GM12873 (cell line): Measurements from ENCODE around the gene TES.

Experiments used
- TF ChIP-seq, protein P1 (sequence below): IDR thresholded peaks from 2 replicates; pipeline ENCODE4 v1.5.1; 2012; ENCODE audit warnings: low read depth, mild to moderate bottlenecking, moderate library complexity, low read length, control low read depth; ENCODE audit not compliant: insufficient read depth; ENCODE audit errors: missing control alignments

The TES gene

DNA sequence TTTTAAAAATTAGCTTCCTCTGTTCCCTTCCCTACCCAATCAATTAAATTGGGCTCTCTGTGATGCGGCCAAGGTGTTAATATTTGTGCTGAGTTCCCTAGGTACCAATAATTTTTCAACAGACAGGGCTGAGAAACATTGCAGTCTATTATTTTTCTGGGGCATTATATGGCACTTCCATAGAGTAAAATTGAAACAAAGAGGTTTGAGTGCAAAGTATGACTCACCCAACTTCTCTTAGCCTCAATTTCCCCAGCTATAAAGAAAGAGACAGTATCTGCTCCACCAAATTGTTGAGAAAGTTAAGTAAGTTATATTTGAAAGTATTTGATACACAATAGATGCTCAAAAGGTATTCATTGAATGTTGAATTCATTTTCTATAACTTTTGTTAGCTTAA is 74.9 kb downstream of the TES start:
- TF ChIP-seq, protein P1, sequence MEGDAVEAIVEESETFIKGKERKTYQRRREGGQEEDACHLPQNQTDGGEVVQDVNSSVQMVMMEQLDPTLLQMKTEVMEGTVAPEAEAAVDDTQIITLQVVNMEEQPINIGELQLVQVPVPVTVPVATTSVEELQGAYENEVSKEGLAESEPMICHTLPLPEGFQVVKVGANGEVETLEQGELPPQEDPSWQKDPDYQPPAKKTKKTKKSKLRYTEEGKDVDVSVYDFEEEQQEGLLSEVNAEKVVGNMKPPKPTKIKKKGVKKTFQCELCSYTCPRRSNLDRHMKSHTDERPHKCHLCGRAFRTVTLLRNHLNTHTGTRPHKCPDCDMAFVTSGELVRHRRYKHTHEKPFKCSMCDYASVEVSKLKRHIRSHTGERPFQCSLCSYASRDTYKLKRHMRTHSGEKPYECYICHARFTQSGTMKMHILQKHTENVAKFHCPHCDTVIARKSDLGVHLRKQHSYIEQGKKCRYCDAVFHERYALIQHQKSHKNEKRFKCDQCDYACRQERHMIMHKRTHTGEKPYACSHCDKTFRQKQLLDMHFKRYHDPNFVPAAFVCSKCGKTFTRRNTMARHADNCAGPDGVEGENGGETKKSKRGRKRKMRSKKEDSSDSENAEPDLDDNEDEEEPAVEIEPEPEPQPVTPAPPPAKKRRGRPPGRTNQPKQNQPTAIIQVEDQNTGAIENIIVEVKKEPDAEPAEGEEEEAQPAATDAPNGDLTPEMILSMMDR = no peak

DNA sequence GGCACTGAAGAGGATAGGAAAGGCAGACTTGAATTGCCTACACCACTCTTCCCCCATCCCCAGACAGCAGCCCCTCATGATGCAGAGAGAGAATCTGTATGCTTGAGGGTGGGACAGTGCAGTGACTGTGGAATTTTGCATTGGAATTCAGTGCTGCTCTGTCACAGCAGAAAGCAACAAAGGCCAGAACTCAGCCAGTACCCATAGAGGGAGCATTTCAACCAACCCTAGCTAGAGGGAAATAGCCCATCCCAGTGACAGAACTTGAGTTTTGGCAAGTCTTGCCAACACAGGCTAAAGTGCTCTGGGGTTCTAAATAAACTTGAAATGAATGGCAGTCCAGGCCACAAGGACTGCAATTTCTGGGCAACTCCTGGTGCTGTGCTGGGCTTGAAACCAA is 80.4 kb downstream of the TES start:
- TF ChIP-seq, protein P1 = no peak

DNA sequence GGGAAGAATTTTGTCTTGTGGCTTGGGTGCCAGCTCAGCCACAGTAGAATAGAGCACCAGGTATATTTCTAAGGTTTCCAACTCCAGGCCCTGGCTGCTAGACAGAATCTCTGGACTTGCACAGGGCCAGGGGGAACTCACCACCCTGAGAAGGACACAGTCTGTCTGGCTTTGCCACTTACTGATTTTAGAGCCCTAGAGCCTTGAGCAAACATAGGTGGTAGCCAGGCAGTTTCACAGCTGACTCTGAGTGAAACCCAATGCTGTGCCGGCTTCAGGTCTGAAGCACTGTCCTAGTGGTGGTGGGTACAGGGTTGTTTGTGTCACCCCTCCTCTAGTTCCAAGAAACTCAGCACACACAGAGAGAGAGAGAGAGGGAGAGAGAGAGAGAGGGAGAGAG is 81.6 kb downstream of the TES start:
- TF ChIP-seq, protein P1 = no peak

DNA sequence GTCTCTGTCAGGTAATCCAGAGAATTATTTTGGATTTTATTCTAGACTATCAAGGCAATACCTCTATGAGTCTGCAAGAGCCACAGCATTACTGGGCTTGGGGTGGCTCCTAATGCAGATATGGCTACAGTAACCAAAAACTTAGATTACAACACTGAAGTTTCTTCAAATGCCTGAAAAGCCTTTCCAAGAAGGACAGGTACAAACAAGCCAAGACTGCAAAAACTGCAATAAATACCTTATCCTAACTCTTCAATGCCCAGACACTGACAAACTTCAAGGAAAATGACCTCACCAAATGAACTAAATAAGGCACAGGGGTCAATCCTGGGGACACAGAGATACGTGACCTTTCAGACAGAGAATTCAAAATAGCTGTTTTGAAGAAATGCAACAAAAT is 82.0 kb downstream of the TES start:
- TF ChIP-seq, protein P1 = no peak

DNA sequence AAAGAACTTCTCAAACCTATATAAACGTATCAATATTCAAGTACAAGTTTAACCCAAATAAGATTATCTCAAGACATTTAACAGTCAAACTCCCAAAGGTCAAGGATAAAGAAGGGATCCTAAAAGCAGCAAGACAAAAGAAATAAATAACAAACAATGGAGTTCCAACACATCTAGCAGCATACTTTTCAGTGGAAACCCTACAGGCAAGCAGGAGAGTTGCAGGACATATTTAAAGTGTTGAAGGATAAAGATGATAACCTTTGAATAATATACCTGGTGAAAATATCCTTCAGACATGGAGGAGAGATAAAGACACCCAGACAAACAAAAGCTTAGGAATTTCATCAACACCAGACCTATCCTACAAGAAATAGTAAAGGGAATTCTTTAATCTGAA is 82.8 kb downstream of the TES start:
- TF ChIP-seq, protein P1 = peak; percentile 41

DNA sequence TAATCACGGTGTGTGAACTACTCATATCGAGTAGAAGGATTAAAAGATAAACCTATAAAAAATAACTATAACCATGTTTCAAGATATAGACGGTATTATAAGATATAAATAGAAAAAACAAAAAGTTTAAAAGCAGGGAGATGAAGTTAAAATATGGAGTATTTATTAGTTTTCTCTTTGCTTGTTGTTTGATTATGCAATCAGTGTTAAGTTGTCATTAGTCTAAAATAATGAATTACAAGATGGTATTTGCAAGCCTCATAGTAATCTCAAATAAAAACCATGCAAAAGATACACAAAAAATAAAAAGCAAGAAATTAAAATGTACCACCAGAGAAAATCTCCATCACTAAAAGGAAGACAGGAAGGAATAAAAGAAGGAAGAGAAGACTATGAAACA is 83.3 kb downstream of the TES start:
- TF ChIP-seq, protein P1 = no peak

DNA sequence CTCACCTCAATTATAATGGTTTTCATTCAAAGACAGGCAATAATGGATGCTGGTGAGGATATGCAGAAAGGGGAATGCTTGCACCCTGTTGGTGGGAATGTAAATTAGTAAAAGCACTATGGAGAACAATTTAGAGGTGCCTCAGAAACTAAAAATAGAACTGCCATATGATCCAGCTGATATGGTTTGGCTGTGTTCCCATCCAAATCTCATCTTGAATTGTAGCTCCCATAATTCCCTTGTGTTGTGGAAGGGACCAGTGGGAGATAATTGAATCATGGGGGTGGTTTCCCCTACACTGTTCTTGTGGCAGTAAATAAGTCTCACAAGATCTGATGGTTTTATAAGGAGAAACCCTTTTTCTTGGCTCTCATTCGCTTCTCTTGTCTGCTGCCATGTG is 87.7 kb downstream of the TES start:
- TF ChIP-seq, protein P1 = no peak
